HG03175 (cell line): ENCODE measurements around the gene CLSTN2.

Experiments used
- ATAC-seq: cut with Tn5 transposase; IDR thresholded peaks from one replicate; pipeline ENCODE4 v1.9.1; 2021; ENCODE audit warnings: mild to moderate bottlenecking, moderate library complexity; ENCODE audit not compliant: unreplicated experiment

The CLSTN2 gene

GRCh38 chr3:140572334-140572733 is 637.3 kb downstream of the CLSTN2 start:
- ATAC-seq = no peak

GRCh38 chr3:140573011-140573410 is 638.0 kb downstream of the CLSTN2 start:
- ATAC-seq = no peak

DNA sequence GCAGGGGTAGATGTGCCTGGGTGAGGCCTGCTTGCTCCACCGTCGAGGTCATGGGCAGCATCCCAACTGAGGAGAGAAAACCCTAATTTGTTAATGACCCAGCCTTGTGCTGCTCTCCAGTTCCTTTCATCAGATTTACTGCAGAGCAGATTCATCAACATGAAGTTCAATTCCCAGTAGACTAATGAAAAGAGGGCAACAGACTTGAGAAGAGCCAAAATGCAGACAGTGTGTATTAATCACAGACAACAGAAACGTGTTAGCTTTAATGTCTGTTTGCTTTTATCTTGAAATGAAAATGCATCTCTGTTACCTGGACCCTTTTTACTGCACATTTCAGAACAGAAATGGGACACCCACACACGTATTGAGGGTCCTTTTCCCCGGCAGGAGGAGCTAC is 639.4 kb downstream of the CLSTN2 start:
- no peak for ATAC-seq

DNA sequence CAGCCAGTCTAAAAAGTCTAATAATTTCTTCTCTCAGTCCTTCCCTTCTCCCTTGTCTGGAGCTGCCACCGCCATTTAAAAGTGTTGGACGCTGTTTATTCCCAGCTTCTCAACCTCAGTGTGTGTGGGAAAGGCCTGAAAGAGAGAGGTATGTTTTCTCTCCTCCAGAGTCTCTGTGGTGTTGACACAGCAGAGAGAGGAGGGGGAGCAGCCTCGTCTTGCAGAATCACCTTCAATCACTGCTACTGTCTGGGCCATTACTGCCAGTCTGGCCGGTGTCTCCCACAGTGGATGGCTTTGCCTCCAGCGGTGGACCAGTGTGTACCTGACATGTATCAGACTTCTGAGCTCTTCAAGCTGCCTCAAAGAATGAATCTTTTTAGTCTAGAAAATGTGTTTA is 641.5 kb downstream of the CLSTN2 start:
- no peak for ATAC-seq

DNA sequence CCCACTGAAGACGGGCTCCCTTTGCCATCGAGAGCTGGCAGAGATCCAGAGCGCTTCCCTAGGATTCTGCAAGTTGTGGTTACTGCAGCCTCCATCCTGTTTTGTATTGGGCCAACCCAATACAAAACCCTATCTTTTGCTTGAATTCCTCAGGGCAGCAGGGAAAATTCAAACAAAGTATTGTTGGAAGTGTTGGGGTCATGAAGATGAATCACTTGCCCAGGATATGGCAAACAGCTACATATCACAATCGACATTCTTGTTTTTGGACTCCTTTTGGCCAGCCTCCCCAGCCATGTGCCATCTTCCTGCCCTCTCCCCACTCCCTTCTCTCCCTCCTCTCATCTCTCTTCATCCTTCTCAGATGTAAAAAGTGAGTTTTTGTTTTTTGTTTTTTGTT is 642.9 kb downstream of the CLSTN2 start:
- ATAC-seq = no peak

DNA sequence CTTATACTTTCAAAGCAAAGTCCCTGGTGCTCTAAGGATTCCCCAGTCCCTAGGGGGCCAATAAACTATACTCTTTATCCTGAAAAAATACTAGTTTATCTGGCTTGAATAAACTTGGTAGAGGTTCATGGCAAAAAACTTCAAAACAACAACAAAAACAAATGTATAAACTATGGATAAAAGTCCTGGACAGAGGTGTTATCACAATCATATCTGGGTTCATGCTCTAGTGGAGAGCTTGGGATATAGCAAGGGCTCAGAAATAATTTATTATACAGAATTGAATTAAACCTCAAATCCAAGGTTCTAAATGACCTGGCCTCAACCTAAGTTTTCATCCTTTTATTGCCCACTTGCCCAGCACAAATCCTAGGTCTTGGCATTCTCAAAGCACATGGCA is 644.3 kb downstream of the CLSTN2 start:
- no peak for ATAC-seq

- ATAC-seq = no peak
These were observed 645.8 kb downstream of the CLSTN2 start for GRCh38 chr3:140580746-140581145.

DNA sequence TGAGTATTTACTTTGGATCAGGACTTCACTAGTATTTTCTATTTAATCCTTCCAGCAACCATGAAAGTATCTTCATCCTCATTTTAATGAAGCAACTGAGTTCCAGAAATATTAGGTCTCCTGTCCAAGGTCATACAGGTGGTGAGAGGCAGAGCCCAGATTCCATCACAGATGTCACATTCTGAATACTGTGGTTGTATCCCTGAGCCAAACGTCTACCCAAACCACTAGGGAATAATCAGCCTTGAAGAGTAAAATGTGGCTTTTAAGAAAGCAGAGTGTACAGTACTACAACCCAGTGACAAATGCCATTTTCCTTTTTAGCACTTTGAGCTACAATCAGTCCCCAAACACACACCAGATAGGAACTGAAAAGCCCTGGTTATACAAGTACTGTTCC is 649.6 kb downstream of the CLSTN2 start:
- no peak for ATAC-seq

DNA sequence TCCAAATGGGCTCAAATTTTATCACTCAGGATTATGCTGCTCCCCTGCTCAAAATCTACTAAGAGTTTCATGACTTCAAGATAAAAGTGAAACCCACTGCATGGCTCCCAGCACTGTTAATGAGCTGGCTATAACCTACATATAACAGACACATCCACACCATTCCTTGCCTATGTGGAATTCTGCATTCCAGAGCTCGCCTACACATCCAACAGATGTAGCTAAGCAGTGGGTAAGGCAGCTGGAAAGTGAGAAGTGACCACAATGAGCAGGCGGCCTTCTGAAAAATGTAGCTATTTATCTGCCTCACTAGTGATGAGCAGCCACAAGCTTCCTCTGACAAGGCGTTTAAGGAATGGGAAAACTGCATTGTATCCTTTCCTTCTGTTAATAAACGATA is 650.8 kb downstream of the CLSTN2 start:
- no peak for ATAC-seq

DNA sequence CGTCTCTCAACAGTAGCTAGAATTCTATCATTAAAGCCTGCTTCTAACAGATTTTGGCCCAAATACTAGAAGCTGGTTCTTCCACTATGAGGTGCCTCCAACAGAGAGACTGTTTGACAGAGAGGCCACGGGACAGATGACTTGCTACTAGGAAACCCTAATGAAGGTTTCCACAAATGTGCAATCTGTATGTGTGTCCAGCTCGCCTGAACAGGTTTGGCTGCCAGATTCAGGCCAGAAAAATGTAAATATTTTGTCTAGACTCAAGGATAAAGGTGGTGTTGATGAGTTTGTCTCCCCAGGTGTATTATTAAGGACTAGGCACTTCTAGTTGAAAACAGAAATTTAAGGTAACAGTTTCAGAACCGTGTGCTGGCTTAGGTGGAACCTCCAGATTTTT is 651.3 kb downstream of the CLSTN2 start:
- no peak for ATAC-seq

GRCh38 chr3:140588558-140588957 is 653.6 kb downstream of the CLSTN2 start:
- no peak for ATAC-seq

DNA sequence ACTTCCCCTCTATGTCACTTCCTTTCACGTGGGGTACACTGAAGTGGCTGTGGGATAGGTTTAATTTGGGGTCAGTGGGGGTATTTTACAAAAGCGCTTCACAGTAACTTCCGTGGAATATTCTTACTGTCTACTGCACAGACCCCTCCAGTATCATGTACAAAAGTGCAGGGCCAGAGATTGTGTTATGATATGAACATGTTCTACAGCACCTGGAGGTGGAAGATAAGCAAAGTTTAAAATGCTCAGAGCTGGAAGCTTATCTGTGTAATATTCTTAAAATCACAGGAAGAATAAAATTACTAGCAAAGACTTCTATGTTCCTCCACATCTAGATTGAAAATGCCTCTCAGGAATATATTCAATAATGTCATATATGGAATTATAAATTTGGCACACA is 658.8 kb downstream of the CLSTN2 start:
- ATAC-seq = no peak

GRCh38 chr3:140595295-140595694 is 660.3 kb downstream of the CLSTN2 start:
- no peak for ATAC-seq

DNA sequence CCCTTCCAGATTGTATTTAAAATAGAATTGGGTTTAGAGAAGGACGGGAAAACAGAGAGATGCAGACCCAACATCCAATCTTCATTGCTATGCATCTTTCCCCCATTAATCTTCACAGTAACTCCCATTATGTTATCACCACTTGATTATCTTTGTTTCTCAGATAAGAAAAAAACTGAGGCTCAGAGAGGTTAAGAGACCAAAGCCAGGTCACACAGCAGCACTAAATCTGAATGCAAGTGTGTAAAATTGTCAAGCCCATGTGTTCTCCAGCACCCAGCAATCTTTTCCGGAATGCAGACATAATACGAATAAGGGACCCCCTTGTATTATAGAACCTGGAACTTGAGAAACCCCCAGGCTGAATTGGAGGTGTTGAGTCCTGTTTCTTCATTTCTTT is 662.4 kb downstream of the CLSTN2 start:
- no peak for ATAC-seq

- ATAC-seq = no peak
These were observed 662.8 kb downstream of the CLSTN2 start for GRCh38 chr3:140597792-140598191.

DNA sequence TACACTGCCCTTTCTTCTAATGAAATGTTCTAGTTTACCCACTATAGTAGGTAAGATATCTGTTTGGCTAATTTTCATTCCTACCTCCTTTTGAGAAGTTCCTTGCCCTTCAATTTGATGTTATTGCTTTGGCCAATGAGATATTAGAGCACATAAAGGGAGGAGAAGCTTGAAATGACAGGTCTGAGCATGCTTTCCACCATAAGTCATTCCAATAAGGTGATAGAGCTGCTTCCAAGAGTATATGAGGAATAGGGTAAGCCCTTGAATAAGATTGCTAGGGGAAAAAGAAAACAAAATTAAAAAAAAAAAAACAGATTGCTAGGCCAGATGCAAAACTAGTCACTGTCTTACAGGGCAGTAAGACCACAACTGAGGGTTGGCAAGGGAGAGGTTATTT is 664.0 kb downstream of the CLSTN2 start:
- ATAC-seq = no peak

- no peak for ATAC-seq
These were observed 664.5 kb downstream of the CLSTN2 start for GRCh38 chr3:140599496-140599895.

DNA sequence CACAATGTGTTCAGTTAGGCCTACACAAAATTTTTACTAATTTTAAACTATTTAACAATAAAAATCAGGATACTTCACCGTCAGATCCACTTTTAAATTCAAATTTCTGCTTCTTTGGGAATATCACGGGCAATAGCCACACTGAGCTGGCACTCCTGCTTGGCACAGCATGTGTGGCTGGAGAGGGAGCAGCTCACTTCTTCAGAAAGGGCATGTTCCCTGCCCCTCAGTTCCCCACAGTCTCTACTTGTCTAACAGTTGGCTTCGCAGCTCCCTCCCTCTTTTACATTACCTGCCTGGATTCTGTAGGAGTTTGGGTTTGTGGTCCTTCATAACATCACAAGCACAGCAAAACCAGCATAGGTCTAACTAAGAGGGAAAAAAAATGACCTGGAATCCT is 666.9 kb downstream of the CLSTN2 start:
- no peak for ATAC-seq

GRCh38 chr3:140602781-140603180 is 667.8 kb downstream of the CLSTN2 start:
- ATAC-seq = no peak

GRCh38 chr3:140603766-140604165 is 668.8 kb downstream of the CLSTN2 start:
- no peak for ATAC-seq

DNA sequence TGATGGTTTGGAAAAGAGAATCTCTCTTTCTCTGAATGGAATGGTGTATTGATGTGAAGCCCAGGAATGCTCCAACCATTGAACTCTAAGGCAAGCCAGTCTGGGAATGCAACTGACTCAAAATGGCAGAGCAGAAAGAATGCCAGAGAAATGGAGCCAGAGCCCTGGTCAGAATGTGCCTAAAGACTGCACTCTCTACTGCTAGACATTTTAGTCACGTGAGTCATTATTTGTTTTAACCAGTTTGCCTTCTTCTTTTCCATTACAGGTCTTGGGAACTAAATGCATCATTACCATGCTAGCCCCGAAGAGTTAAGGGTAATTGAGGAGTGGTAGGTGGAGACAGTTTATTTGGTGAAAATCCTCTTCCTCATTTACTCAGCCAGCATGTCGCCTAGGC is 675.6 kb downstream of the CLSTN2 start:
- no peak for ATAC-seq

GRCh38 chr3:140614001-140614400 is 679.0 kb downstream of the CLSTN2 start:
- no peak for ATAC-seq

DNA sequence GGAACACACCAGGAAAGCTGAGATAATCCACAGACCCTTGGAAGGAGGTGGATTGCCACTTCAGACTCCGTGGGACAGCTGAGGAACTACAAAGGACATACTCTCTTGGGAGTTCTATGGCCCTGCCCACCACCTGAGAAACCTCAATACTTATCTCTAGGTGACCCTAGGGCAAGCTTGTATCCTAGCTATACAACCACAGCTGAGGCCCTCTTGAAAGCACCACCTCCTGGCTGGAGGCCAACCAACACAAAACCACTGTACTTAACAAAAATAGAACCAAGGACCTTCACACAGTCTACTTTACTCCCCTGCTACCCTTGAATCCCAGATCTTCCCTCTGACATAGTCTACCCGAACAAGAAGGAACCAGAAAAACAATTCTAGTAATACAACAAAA is 682.1 kb downstream of the CLSTN2 start:
- ATAC-seq = no peak

GRCh38 chr3:140626856-140627255 is 691.9 kb downstream of the CLSTN2 start:
- ATAC-seq = no peak
